HEK293T (cell line): Measurements from ENCODE around the gene COPS8.

Experiments
- CTCF ChIA-PET: fragments of 350-600 bp; formaldehyde crosslinking; extraction: SDS; loops from one replicate; lab custom pipeline; 2021; ENCODE audit warnings: antibody characterized with exemption, inconsistent platforms; lab: Yijun Ruan, JAX
- POLR2A ChIA-PET: fragments of 350-600 bp; formaldehyde crosslinking; extraction: SDS; loops from one replicate; lab custom pipeline; 2020; ENCODE audit warnings: antibody characterized with exemption, inconsistent platforms; lab: Yijun Ruan, JAX
- DNase-seq: peaks from one replicate; pipeline ENCODE4 v3.0.0; 2012; ENCODE audit warnings: mixed read lengths; ENCODE audit errors: extremely low spot score
- ARNT ChIP-seq: fragments of 450-650 bp; IDR thresholded peaks from 2 replicates; pipeline ENCODE4 v1.6.1; 2017; ENCODE audit warnings: mild to moderate bottlenecking
- BHLHE40 ChIP-seq: fragments of 450-650 bp; IDR thresholded peaks from 2 replicates; pipeline ENCODE4 v1.6.1; 2016; ENCODE audit warnings: mild to moderate bottlenecking, moderate library complexity, borderline replicate concordance
- CTBP1 ChIP-seq: fragments of 450-650 bp; IDR thresholded peaks from 2 replicates; pipeline ENCODE4 v1.6.1; 2016; ENCODE audit warnings: borderline replicate concordance
- ELF4 ChIP-seq: fragments of 450-650 bp; IDR thresholded peaks from 2 replicates; pipeline ENCODE4 v1.6.1; 2017; ENCODE audit warnings: antibody characterized with exemption
- FOXA1 ChIP-seq: fragments of 450-650 bp; IDR thresholded peaks from 2 replicates; pipeline ENCODE4 v1.6.1; 2016; ENCODE audit warnings: mild to moderate bottlenecking
- FOXK2 ChIP-seq: fragments of 450-650 bp; IDR thresholded peaks from 2 replicates; pipeline ENCODE4 v1.6.1; 2016; ENCODE audit warnings: mild to moderate bottlenecking
- FOXM1 ChIP-seq: fragments of 450-650 bp; IDR thresholded peaks from 2 replicates; pipeline ENCODE4 v1.6.1; 2017; ENCODE audit warnings: mild to moderate bottlenecking, borderline replicate concordance
- HDGF ChIP-seq: fragments of 450-650 bp; IDR thresholded peaks from 2 replicates; pipeline ENCODE4 v1.6.1; 2017; ENCODE audit warnings: antibody characterized with exemption, borderline replicate concordance
- L3MBTL2 ChIP-seq: fragments of 450-650 bp; conservative IDR thresholded peaks from 2 replicates; pipeline ENCODE4 v1.6.1; 2016; ENCODE audit warnings: mild to moderate bottlenecking
- LEF1 ChIP-seq: fragments of 450-650 bp; IDR thresholded peaks from 2 replicates; pipeline ENCODE4 v1.6.1; 2017; ENCODE audit warnings: mild to moderate bottlenecking, borderline replicate concordance
- NFRKB ChIP-seq: fragments of 450-650 bp; IDR thresholded peaks from 2 replicates; pipeline ENCODE4 v1.6.1; 2016; ENCODE audit warnings: mild to moderate bottlenecking, moderate library complexity
- SP1 ChIP-seq: fragments of 450-650 bp; IDR thresholded peaks from 2 replicates; pipeline ENCODE4 v1.6.1; 2017
- SUZ12 ChIP-seq: fragments of 450-650 bp; IDR thresholded peaks from 2 replicates; pipeline ENCODE4 v1.6.1; 2016; ENCODE audit warnings: mild to moderate bottlenecking
- TARDBP ChIP-seq: fragments of 450-650 bp; IDR thresholded peaks from 2 replicates; pipeline ENCODE4 v1.6.1; 2016
- ZNF384 ChIP-seq: fragments of 450-650 bp; IDR thresholded peaks from 2 replicates; pipeline ENCODE4 v1.6.1; 2016
- TF ChIP-seq, protein P1 (sequence below): fragments of 450-650 bp; IDR thresholded peaks from 2 replicates; pipeline ENCODE4 v1.6.1; 2016

Gene COPS8

DNA sequence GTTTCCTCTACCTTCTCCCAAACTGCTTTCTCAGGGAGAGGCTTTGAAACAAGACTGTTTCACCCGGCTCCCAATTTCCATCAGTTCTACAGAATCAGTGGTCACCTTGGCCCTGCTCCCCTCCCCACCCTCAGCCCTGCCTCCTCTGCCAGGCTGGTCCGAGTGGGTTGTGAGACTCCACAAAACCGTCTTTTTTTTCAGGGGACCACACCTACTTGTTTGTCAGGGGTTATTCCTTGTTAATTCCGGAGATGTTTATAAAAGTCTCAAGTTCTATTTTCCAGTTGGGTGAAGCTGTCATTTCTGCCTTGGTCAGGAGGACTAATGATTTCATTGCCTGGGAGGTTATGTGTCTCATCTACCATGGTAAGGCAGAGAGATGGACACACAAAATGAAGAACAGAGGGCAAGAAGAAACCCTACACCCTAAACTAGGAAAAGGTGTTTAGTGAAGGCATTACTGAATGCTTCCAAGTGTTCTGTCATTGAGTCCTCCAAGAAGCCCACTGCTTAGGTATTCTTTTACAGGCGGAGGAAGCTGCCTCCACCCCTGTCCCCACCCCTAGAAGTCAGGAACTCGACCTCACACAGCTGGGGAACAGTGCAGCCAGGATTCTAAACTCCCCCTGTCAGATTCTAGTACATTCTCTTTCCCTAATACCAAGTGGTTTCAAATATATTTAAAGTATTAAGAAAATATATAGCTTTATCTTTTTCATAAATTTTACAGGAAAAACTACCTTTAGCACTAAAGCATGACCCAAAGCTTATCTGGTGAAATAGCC, 46.3 kb downstream of the COPS8 start:
- CTCF ChIA-PET = no interaction called here
- POLR2A ChIA-PET = no interaction called here
- TF ChIP-seq L3MBTL2 (no peak), FOXA1 (no peak), SP1 (no peak), BHLHE40 (no peak), FOXK2 (no peak), NFRKB (no peak), SUZ12 (no peak), ZNF384 (no peak)
- TF ChIP-seq, protein P1, sequence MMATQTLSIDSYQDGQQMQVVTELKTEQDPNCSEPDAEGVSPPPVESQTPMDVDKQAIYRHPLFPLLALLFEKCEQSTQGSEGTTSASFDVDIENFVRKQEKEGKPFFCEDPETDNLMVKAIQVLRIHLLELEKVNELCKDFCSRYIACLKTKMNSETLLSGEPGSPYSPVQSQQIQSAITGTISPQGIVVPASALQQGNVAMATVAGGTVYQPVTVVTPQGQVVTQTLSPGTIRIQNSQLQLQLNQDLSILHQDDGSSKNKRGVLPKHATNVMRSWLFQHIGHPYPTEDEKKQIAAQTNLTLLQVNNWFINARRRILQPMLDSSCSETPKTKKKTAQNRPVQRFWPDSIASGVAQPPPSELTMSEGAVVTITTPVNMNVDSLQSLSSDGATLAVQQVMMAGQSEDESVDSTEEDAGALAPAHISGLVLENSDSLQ = no peak
- DNase-seq = no peak

DNA sequence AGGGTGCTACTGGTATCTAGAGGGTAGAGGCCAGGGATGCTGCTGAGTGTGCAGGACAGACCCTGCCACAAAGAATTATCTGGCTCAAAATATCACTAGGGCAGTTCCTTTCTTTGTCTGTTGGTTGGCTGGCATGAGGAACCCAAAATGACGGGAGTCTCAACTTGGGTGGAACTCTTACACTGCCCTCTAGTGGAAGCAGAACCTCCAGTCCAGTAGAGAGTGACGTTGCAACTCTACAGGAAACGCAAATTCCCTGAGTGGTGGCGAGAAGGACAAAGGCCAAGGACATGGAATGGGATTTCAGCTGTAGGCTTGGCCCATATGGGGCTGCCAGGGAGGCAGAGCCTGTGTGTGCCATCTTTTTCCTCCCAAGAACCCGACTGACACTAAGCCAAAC, 47.1 kb downstream of the COPS8 start:
- peak; percentile 25 for DNase-seq
- ChIA-PET CTCF (no interaction called here), POLR2A (no interaction called here)
- TF ChIP-seq, protein P1 = no peak
- TF ChIP-seq LEF1 (no peak), ARNT (no peak), FOXA1 (no peak), SP1 (no peak), TARDBP (no peak), CTBP1 (no peak)

DNA sequence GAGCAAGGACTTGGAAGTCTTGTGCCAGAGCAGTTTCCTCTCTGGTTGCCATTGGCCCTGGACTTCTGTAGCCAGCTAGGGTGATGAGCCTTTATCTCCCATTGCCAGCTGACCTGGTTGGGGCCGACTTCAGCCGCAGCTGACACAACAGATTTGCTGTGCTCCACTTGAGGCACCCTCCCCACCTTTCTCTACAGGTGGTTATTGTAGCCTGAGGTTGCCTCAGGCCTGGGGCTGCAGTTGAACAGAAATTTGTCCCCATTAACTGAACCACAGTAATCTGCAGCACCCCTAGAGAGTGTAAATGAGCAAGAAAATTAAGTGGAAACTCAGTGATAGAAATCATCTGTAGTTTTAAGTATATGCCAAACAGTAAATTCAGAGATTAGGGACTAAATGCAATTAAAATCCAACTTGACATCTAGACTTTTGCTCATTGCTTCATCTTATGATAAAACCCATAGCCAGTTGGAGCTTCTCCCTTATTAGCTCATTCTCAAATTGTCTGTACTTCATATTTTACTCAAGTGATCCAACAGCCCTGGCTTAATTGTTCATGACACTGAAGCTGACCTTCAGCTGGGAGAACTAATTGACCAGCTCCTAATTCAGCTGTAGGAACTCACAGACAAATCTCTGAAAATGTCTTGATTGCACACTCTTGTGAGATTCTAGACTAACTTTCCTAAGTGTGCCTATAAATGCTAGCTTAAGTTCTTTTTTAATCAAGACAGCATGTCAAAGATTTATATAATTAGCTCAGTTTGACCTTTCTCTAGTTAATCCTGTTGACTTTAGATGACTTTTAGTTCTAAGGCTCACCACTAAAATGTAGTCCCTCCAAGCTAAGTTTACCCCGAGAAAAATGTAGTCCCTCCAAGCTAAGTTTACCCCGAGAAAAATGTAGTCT, 48.9 kb downstream of the COPS8 start:
- ChIA-PET CTCF (no interaction called here), POLR2A (interaction anchor here (0.9 kb wide), 1 partner anchor 48 kb away, joined by 3 read pairs; no protein-coding TSS in a partner anchor)
- TF ChIP-seq SP1 = no peak
- no peak for TF ChIP-seq NFRKB
- no peak for TF ChIP-seq TARDBP
- no peak for TF ChIP-seq HDGF
- no peak for TF ChIP-seq FOXA1
- TF ChIP-seq, protein P1 = no peak
- no peak for TF ChIP-seq BHLHE40
- no peak for TF ChIP-seq L3MBTL2
- TF ChIP-seq LEF1 = no peak
- TF ChIP-seq CTBP1 = no peak
- TF ChIP-seq ELF4 = no peak
- TF ChIP-seq FOXK2 = no peak
- TF ChIP-seq FOXM1 = no peak
- TF ChIP-seq ARNT = no peak
- TF ChIP-seq ZNF384 = no peak
- DNase-seq = no peak

DNA sequence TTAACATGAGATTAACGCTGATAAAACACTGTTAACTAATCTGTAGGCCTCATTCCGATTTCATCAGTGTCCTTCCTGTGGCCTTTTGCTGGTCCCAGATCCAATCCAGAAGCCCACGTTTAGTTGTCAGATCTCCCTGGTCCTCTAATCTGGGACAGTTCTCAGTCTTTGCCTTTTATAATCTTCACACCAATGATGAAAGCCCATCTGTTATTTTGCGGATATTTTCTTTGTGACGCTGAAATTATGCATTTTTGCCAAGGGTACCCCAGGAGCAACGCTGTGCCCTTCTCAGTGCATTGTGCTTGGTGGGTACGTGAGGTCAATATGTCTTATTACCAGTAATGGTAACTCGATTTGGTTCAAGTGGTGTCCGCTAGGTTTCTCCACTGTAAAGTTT, 51.1 kb downstream of the COPS8 start:
- DNase-seq = no peak
- TF ChIP-seq FOXM1 (no peak), ARNT (no peak), NFRKB (no peak), CTBP1 (no peak), FOXA1 (no peak), FOXK2 (no peak), ELF4 (no peak), L3MBTL2 (no peak), BHLHE40 (no peak), SP1 (no peak), HDGF (no peak), SUZ12 (no peak), ZNF384 (no peak)
- TF ChIP-seq, protein P1 = no peak
- POLR2A ChIA-PET = no interaction called here
- CTCF ChIA-PET = interaction anchor here (0.7 kb wide), 1 partner anchor 277 kb away, joined by 3 read pairs; no protein-coding TSS in a partner anchor

DNA sequence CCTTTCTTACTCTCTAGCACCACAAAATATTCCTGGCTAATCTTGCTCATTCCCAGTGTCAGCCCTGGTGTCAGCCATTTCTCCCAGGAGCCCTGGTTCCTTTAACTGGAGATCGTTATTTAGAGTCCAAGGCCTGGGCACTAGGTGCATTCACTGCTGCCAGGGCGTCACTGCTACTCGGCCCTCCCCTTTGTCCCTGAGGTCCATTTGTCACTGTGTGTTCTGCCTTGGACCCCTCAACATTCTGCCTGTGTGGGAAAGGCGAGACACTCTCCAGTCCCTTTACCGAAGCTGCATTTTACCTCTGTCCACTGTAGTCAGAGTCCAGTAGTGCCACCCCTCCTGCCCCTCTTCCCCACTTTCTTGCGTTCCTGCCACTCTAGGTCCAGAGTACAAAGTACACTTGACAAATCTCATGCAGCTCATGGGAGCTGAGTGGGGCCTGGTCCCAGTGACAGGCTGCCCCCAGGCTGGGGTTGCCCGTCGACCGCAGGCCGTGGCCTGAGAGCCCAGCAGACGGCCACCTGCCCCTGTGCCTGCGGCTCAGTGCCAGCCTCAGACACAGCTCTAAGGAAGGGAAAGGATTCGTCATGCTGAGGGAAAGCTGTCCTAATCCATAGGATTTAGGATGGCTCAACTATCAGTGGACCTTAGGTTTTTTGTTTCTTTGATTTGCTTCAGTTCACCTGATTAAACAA, 52.1 kb downstream of the COPS8 start:
- ChIA-PET POLR2A (no interaction called here), CTCF (no interaction called here)
- DNase-seq = no peak
- TF ChIP-seq L3MBTL2 = no peak
- TF ChIP-seq ARNT = no peak
- TF ChIP-seq FOXM1 = no peak
- TF ChIP-seq ZNF384 = no peak
- TF ChIP-seq CTBP1 = no peak
- TF ChIP-seq, protein P1 = no peak
- TF ChIP-seq FOXA1 = no peak
- no peak for TF ChIP-seq NFRKB
- TF ChIP-seq BHLHE40 = no peak
- TF ChIP-seq HDGF = no peak
- no peak for TF ChIP-seq ELF4
- TF ChIP-seq FOXK2 = no peak
- TF ChIP-seq SUZ12 = no peak
- no peak for TF ChIP-seq LEF1
- no peak for TF ChIP-seq SP1
- no peak for TF ChIP-seq TARDBP
